GM20431 (cell line): ENCODE data around the gene ZRANB1.

Experiments used
- in situ Hi-C: fragments of 300-500 bp; cut with MseI, MboI; formaldehyde crosslinking; loops from one replicate; pipeline ENCODE4 v1.15.0; 2020; ENCODE audit warnings: low sequenced_read_pairs; ENCODE audit not compliant: unreplicated experiment

Gene ZRANB1

DNA sequence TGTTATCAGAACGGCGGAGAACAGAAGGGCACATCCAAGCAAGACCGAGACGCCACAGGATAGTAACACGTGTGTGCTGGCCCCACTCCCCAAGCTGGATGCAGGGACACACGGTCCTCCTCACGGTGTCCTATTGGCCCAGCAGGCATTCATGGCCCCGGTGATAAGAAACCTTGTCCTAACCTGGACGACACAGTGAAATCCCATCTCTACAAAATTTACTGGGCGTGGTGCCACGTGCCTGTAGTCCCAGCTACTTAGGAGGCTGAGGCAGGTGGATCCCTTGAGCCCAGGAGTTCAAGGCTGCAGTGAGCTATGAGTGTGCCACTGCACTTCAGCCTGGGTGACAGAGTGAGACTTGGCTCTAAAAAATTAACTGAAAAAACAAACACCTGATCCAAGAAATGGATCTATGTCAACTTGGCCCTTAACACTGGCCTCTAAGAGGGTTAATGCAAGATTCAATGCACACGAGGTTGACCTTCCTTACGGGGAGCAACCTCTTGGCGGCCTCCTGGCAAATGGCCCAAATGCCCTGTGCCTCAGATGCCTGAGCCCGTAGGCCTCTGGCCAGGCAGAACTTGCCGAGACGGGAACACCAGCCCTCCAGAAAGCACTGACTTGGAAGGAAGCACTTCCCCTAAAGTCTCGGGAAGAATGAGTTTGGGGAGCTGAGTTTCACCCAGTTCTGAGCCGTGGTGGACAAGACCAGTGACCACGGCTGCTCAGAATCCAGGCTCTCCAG, 72.3 kb downstream of the ZRANB1 start:
- in situ Hi-C loops, result no loop called here

DNA sequence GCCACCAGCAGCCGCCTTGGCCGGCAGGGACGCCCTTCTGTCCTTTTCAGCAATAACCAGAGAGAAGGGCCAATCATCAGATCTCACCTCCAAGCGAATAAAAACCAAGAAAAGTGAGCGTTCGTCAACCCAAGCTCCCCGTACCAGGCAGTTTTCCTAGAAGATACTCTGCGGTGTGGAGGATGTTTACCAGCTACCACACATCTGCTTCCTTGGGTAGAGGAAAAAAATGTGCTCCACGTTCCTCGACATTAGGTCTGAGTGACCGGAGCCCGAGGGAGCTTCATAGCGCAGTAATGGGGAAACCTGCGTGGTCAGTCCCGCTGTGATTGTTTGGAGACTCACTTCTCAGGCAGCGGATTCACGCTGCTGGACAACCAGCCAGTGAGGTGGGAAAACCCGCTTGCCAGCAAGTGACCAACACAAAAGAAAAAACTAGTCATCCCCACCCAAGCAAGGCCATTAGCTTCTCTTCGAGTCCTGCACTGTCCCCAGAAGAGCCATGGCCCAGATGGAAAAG, 73.0 kb downstream of the ZRANB1 start:
- in situ Hi-C loops, result no loop called here

DNA sequence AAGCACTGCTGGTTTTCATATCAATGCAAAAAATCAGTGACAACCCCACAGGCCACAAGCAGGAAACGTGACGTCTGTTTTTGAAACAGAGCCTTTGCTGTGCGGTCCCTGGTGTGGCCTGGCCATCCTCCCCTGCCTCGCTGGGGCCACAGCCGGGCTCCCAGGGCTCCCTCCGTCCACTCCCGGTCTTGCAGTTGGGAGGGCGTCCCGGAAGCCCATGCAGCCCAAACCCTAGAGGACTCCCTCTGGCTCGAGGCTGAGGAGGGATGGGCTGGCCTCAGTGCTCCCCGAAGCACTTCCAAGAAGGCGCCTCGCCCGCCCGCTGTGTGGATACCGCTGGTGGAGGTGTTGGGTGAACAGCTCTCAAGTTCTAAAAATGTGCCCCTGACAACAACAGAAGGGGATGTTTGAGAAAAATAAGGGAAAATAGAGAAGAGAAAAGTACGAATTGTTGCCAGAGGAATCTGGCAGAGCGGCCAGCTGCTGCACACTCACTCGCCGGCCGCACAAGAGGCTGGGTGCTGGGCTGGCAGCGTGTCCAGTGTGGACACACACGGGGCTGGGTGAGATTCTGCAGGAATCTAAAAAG, 73.5 kb downstream of the ZRANB1 start:
- in situ Hi-C loops, result no loop called here

DNA sequence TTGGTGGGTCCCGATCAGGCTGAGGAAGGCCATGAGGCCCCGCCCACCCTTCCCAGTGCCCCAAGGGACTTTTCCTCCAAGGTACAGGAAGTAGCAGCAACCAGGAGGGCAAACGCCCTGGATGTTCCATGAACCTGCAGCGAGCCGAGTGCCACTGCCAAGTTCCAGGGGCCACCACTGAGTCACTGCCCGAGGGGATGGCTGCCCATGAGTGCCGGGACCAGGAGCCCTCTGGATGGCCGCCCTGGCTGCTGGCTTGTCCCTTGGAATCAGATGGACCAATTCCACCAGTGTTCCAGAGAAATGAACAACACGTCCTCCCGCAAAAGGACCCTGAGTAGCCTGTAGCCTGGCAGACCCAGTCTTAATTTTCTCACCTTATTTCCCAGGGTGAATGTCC, 74.2 kb downstream of the ZRANB1 start:
- in situ Hi-C loops, result no loop called here

DNA sequence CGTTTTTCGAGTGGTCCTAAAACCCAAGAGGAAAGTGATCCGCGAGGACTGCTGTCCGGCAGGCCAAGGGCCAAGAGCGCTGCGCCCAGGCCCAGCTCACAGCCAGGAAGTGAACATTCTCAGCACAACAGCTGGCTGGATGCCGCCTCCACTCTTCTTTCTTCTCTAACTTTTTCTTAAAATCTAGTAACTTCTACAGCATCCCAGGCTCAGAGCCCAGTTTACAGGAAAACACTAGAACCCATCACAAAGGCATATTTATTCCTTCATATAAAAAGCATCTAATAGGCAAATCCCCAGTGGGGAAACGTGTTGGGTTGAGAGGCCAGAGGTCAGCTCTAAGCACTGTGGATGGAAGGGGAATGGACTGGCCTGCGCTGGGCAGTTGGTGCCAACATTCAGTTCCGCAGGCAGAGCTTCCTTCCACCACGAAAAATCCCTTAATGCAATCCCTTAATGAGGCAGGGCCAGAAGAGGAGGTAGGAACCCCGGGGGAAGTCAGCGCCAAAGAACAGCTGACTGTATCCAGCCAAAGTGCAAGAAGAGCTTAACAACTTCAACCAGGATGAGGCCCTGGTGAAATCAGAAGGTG, 74.8 kb downstream of the ZRANB1 start:
- in situ Hi-C loops, result no loop called here

DNA sequence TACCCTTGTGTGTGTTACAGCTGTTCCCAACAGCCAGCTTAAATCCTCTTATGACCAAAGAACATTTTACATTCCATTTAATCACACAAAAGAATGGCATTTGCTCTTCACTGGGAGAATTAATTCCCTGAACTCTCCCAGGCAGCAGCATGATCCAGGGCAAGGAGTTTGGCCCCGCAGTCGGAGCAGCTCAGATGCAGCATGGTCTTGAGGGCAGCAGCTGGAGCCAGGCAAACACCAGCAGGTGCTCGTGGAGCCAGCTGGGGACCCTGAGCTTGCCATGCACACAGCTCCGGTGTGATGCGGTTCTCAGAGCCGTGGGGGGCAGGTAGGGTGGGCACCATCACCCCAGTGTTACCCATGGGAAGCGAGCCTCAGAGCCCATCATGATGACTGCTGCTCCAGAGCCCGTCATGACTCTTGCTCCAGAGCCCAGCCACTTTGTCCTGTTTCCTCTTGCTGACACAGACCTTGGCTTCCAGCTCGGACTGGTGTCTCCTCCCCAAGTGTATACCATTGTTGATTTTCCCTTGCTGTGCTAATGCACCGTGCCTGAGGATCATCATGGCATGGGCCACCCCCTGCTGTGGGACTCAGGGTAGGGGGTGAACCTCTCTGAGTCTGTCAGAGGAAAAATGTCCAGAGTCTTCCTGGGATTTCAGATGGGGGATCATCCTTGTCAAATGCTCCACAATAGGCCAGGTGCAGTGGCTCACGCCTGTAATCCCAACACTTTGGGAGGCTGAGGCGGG, 75.8 kb downstream of the ZRANB1 start:
- in situ Hi-C loops, result no loop called here

DNA sequence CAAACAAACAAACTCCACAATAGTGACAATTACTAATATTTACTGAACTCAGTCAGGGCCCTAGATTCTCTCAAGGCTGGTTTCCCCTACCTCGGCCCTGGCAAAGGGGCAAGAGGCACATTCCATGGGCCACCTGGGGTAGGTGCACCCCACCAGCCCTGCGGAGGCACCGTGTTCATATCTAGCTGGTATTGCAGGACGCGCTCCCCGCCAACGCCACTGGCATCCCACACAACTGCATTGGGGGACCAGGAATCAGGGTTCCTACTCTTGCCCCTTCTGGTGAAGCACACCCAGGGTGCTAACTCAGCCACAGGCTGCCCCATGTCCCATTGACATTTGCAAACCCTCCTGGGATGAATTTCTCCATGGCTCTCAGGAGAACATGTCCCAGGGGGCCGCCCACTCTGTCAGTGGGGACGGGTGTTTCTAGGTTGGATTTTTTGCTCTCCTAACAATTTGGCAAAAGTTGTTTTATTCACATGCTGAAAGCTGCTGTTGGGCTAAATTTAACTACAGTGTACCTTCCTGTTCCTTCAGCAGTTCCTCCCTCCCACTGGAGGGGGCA, 76.7 kb downstream of the ZRANB1 start:
- in situ Hi-C loops, result no loop called here

DNA sequence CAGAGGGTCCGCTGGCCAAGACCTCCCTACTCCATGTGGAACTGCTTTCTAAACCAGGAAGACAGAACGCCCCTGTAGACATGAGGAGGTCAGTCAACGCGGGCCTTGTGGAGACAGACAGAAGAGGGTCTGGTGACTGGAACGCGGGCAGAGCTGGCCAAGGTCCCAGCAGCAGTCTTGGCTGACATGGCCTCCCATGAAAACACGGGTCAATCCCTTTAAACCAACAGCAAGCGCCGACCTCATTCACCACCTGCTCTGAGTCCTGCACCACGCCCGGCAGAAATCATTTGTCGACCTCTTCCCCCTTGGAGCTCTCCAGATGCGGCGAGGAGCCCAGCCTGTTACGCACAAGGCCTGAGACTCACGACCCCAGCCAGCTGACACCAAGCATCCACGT, 78.5 kb downstream of the ZRANB1 start:
- in situ Hi-C loops, result no loop called here

DNA sequence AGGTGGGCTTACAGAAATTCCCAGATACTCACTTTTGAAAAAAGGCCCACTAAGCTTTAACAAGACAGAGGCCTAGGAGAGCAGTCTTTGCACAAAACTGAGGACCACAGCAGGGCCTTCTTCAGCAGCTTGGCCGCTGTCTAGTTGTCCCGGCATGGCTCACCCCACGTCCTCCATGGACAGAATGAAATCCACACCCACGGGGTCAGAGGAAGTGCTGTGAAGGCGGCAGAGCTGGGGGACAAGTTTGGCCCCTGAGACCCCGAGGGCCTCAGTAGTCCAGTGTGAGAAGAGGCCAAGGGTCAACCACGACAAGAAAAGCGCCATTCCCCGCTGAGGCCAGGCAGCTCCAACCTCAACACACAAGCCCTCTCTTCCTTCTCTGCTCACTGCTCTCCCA, 78.9 kb downstream of the ZRANB1 start:
- in situ Hi-C loops, result no loop called here

DNA sequence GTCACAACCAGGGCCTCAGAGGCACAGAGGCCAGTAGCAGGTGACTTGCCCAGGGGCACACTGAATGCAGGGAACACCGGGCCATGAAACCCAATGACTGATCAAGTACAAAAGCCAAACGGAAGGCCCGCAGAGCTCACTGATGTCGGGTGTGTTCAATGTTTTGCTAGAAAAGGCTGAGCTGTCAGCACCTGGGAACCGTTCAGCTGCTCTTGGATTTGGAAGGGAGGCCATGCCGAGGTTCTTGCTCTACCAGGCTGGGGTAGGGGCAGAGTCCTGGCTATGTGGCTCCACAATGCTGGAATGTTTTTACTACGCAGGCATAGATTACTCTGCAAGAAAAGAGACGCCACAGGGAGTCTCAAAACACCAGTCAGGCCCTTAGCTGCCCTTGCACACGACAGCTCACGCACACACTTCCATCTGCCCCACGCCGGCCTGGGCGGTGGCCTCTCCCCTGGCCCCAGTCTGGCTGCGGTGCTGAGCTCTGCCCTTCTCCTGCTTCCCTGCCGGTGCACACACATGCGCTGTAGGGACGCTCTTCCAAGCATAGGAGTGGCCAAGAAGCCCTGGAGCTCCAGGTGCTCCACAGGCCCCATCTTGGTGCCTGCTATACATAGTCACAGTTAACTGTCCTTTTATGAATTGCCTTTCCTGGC, 79.9 kb downstream of the ZRANB1 start:
- in situ Hi-C loops, result no loop called here

DNA sequence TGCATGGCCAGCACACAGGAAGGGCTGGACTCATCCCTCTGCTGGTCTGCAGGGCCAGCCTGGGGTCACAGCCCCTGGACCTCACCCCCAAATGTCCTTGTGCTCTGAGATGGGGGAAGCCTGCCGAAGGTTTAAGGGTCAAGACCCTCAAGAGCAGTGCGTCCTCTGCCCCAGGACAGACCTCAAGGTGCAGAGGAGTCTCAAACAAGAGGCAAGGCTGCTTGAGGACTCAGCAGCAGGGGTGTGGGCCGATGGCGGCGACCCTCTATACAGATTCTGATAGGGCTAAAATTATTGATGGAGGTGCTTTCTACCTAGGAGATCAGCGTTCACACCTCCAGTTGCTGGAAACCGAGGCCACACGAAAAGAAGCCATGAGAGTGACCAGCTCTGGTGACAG, 80.7 kb downstream of the ZRANB1 start:
- in situ Hi-C loops, result no loop called here

DNA sequence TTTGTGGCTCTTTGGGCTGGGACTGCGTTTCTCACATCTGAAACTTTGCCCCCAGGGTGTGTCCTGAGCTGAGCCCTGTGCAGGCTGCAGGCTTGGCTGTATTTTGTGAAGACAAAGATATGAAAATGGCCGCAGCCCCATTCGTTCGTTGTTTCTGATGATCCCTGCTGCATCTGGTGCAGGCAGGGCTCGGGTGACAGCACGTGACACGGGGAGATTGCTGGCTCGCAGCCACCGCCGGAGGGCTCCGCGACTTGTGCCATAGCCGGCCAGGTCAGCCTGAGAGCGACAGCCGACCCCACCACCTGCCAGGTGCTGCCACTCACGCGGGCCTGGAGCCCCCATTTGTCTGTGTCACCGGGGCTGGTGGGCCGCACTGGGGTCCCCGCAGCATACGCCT, 81.3 kb downstream of the ZRANB1 start:
- in situ Hi-C loops, result no loop called here

DNA sequence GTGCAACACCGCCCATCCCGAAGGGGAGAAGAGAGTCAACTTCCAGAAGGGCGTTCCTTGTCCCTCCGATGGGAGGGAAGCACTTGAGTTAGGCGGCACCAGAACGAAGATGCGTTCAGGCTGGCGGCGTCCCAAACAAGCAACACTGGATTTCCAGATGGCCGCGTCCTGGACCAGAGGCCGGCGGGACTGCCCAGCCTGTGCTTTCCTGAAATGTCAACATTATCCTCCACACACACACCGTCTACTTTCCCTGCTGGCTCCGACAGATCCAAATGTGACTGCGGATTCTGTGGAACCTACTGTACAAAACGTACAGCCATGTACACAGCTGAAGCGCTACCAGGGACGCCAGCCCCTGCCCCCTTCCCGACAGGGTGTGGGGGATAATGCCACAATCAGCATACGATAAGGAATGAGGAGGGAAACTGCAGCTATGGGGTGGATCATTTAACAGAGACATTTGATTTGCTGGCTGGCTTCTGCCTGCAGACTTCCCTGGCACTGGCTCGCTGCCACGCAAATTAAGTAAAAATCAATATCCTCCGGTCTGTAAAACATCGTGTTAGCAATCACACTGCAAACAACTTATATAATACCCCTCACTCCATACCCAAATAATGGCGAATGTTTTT, 82.1 kb downstream of the ZRANB1 start:
- in situ Hi-C loops, result no loop called here

DNA sequence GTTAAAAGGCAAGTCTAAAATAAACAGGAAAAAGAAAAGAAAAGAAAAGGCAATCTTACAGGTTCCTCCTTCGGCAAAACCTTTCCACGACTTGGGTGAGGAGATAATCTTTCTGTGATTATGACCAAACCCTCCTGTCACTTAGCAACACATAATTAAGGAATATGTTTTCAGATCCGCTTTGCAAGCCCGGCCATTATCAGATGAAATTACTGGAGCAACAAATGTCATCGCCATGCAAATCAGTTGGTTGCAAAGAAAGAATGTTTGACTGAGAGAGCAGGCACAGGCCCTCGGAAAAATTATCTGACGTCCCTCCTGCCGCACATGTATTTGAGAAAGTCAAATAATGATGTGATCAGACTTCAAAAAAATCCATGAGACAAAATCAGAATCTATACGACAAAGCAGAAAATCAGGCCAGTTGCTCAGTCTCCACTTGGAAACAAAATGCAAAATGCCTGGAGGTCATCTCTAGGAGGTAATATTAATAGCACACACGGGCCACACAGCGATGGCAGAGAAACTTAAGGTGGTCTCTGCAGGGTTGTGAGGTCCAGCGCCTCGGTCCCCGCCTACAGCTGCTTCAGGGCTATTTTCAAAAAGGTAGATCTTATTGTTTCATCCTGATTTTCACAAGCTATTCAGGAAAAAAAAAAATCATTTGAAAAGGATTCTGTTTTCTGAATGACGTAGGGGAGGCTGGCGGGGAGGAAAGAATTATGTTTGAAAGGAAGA, 82.7 kb downstream of the ZRANB1 start:
- in situ Hi-C loops, result no loop called here

DNA sequence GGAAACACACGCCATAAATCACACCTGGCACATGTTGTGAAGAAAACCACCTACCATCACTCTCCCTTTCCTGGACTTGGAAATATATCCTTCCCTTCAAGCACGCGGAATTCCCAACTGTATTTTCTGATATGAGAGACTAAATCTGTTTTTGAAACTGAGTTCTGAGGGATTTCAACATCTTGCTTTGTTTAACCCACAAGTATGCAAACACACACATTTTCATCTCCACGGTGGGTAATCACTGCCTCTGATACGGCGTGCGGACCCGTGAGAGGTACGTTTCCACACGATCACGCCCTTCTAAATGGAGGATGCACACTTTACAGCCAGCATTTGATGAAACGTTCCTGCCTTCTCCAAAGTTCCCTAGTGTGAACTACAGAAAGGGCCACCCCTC, 83.4 kb downstream of the ZRANB1 start:
- in situ Hi-C loops, result no loop called here

DNA sequence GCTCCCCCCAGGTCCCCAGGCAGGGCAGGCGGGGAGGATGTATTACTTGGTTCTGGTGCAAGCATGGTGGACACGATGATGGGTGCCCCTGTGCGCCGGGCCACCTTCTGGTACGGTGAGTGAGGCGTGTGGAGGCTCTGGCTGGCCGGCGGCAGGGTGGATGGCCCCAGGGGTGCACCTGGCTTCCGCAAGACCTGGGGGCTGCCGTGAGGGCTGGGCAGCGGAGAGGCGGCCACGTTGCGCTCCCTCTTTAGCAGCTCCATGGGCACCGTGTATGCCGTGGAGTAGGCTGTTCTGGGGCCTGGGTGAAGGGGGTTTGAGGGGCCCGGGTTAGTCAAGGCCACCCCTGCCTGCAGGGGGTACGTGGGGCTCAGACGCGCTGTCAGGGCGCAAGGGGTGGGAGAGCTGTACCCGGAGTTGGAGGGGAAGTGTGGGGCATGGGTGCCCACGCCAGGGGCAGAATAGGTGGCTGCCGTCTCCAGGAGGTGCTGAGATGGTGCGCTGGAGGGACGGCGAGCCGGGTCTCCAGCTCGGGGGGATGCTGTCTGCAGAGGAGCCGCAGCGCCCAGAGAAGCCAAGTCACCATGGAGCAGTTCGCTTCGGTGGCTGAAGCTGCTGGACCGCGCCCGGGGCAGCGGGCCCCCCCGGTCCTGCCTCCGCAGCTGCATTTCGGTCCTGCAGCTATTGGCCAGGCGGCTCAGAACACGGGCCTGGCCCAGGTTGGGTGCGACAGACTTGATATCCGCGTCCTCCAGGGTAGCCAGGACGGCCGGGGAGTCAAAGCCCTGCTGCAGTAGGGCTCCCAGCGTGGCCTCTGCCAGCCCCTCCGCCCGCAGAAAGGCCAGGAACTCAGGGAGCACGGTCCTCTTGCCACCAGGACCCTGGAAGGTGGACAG, 84.4 kb downstream of the ZRANB1 start:
- in situ Hi-C loops, result no loop called here

DNA sequence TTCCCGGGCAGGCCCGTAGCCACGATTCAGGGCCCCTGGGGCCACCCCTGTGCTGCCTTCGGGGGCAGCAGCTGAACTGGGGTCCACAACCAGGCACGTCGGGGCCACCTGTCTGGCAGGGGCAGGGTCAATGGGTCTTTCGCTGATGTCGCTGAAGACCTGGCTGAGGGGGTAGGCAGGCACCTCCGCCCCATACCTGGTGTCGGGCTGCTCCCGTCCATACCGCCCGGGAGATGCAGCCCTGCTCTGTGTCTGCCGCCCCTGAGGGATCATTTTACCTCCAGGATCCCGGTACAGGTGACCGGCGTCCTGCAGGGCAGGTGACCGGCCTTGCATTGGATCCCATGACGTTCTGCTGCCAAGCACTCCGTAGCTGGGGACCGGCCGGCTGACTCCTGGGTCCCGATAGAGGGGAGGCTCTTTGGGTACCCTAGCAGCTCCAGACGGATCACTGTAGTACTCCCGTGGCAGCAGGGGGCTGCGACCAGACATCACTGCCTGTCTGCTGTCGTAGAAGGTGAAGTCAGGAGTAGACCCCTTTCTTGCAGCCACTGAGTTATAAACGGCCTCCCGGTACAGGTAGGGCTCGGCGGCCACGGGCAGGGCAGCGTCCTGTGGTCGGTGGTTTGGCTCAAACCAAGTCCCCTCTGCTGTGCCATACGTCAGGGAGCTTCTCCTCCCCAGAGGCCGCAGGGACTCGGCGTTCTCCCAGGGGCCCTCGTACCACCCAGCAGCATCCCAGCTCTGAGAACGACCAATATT, 85.2 kb downstream of the ZRANB1 start:
- in situ Hi-C loops, result no loop called here
